Neural crest cell (in vitro differentiated cells): Measurements from ENCODE around the gene LGALS9C. TPM values are rescaled to one million over a fixed set of nuclear protein-coding genes. Genes with fewer than 3 reads are reported as not detected.
"Not testable (repeated sequence)": the region's sequence is repeated elsewhere in the genome, so short reads cannot be mapped to it uniquely, and the experiment has no call there.

Source experiments
- DNase-seq: peaks from one replicate; pipeline ENCODE4 v3.0.0; 2021; ENCODE audit warnings: low read depth, mixed read lengths, low spot score
- H3K27ac Mint-ChIP-seq: one replicate; pipeline ENCODE4 v1.8.0; 2021; ENCODE audit warnings: mild to moderate bottlenecking, mixed read lengths; ENCODE audit not compliant: unreplicated experiment
- H3K27me3 Mint-ChIP-seq: 2 replicates; pipeline ENCODE4 v1.8.0; 2021; ENCODE audit warnings: low read depth, mild to moderate bottlenecking, mixed read lengths
- H3K36me3 Mint-ChIP-seq: 2 replicates; pipeline ENCODE4 v1.8.0; 2021; ENCODE audit warnings: low read depth, mild to moderate bottlenecking, mixed read lengths
- H3K4me1 Mint-ChIP-seq: 2 replicates; pipeline ENCODE4 v1.8.0; 2021; ENCODE audit warnings: mixed read lengths
- H3K4me3 Mint-ChIP-seq: one replicate; pipeline ENCODE4 v1.8.0; 2021; ENCODE audit warnings: mild to moderate bottlenecking, mixed read lengths
- H3K9me3 Mint-ChIP-seq: 2 replicates; pipeline ENCODE4 v1.8.0; 2021; ENCODE audit warnings: mixed read lengths
- total RNA-seq: library from RNA; stranded (reverse); gene quantifications from 2 replicates; pipeline ENCODE4 v1.2.1, GENCODE V29; 2021

The LGALS9C gene
- total RNA-seq, 1 donor from 2014 or later: not detected

DNA sequence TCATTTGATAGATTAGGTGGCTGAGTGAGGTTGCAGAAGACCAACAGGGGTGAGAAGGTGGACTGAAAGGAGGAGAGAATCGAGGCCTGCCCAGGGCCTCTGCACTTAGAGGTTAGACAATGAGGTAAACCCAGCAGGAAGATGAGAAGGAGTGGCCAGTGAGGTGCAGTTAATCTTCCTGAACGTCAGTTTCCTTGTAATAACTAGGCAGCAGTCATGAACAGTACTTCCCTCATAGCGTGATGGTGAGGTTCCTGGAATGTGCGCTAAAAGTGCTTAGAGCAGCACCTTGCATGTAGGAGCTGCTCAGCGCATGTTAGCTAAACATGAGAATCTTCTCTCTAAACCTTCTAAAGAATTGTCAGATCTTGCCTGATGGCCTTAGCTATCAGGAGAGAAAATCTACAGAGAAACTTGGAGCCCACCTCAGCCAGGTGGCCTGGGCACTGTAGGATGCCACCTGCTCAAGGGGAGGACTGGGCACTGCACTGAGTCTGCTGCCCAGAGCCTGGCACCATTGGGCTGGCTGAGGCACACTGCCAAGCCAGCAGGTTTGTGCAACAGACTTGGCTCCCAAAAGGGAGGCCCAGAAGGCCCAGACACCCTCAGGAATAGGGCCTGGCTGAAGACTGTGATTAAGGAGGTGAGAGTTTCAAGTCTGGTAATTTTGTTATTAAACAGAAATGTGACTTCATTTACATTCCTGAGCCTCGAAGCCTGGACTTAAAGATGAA is 10.2 kb upstream of the LGALS9C start:
- not testable (repeated sequence) for H3K9me3 Mint-ChIP-seq, H3K27me3 Mint-ChIP-seq, H3K36me3 Mint-ChIP-seq, H3K4me3 Mint-ChIP-seq, DNase-seq, H3K27ac Mint-ChIP-seq, H3K4me1 Mint-ChIP-seq

DNA sequence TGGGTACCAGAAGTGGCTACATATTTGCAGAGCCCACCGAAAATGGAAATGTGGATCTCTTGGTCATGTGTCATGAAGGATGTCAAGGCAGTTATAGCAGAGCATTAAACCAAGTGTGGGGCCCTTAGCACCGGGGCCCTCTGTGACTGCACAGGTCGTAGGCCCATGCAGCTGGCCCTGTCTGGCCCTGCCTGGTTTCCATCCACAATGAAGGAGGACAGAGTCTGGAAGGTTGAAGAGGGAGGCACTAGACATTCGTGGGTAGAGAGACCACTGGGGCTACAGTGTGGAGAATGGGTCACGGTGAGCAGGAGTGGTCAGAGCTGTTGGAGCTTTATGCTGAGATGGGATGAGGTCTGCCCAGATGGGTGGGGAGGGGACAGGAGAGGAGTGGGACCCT is 9.6 kb upstream of the LGALS9C start:
- not testable (repeated sequence) for H3K9me3 Mint-ChIP-seq, H3K4me1 Mint-ChIP-seq, H3K27ac Mint-ChIP-seq, H3K4me3 Mint-ChIP-seq, H3K27me3 Mint-ChIP-seq, DNase-seq, H3K36me3 Mint-ChIP-seq

DNA sequence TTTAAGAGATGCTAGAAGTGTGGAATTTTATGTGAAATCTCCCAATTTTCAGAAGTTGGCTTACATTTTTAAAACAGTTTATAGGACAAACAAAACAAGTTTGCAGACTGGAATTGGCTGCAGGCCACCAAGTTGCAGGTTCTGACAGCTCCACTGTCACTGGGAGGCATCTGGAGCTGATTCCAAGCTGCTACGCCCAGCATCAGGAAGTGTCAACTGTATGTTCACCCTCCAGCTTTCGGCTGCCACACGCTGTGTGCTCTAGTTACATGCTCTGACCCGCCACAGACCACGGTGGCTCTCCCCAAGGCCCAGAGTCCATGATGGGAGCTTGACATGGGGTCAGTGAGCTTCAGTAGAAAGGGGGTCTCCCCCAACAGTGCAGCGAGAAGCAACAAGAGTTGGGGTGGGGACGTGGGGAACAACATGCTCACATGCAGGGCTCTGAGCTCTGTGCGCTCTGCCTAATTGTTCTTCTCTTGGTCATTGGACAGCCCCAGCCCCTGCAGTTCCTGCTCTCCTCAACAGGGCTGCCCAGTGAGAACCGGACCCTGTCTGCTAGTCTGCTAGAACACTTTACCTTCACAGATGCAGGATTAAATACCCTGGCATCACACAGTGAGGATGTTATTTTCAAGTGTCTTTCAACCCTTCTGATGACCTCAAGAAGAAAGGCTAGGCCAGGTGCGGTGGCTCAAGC is 8.0 kb upstream of the LGALS9C start:
- DNase-seq, H3K36me3 Mint-ChIP-seq, H3K27me3 Mint-ChIP-seq, H3K4me1 Mint-ChIP-seq, H3K4me3 Mint-ChIP-seq, H3K27ac Mint-ChIP-seq, H3K9me3 Mint-ChIP-seq: not testable (repeated sequence)

DNA sequence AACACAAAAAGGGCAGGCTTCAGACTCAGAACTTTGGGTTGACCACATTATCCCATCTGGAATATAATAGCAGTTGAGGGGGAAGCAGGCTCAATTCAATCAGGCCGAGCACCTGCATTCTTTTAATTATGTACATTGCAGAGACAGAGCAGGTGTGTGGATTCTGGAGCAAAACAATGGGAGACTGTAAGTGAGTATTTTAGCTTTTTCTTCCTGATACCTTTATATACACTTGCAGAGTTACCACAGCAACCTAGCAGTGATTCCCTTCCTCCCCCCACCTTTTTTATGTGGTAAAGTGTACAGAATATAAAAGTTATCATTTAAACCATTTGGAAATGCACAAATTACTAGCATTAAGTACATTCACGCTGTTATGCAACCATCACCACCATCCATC is 6.8 kb upstream of the LGALS9C start:
- H3K27ac Mint-ChIP-seq, H3K4me3 Mint-ChIP-seq, H3K27me3 Mint-ChIP-seq, H3K9me3 Mint-ChIP-seq, H3K4me1 Mint-ChIP-seq, H3K36me3 Mint-ChIP-seq, DNase-seq: not testable (repeated sequence)

DNA sequence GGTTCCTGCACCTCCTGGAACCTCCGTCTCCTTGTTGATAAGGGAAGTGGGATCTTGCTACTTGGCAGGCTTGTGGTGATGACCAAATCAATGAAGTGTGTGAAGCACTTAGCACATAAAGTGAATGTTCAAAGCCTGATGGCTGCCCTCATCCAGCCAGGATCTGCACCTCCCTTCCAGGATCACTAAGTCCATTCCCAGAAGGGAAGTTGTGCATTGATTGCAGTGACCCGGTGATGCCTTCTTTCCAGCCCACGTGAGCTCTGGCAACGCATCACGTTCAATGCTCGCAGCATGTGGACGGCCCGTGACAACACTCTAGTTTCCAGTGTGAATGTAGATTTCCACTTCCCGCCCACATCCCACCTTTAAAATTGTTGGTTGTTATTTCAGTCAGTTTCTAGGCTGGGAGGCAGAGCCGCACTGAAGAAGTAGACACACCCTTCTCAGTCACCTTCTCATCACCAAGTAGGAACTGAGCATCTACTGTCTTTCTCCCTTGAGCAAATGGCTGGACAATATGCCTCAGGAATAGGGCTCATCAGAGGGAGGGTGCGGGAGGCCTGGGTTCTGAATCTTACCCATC is 6.2 kb upstream of the LGALS9C start:
- H3K36me3 Mint-ChIP-seq, H3K4me1 Mint-ChIP-seq, DNase-seq, H3K27ac Mint-ChIP-seq, H3K4me3 Mint-ChIP-seq, H3K27me3 Mint-ChIP-seq, H3K9me3 Mint-ChIP-seq: not testable (repeated sequence)

DNA sequence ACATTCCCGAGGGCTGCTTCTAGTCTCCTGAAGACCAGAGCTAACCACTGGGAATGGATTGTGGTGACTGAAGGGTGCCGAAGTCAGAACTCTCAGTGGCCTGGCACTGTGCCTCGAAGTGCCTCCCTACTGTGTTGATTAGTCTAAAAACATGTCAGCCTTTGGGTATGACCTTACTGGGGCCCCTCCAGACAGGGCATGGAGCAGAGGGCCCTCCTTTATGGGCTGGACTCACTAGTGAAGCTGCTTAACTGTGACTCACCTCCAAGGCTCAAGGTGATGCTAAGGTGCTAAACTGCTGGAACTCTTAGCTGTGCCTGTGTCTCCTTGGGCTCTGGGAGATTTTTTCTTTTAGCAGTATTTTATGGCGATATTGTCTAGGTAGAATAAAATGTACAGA is 2.6 kb upstream of the LGALS9C start:
- not testable (repeated sequence) for H3K36me3 Mint-ChIP-seq, H3K27me3 Mint-ChIP-seq, H3K27ac Mint-ChIP-seq, H3K4me1 Mint-ChIP-seq, DNase-seq, H3K9me3 Mint-ChIP-seq, H3K4me3 Mint-ChIP-seq

DNA sequence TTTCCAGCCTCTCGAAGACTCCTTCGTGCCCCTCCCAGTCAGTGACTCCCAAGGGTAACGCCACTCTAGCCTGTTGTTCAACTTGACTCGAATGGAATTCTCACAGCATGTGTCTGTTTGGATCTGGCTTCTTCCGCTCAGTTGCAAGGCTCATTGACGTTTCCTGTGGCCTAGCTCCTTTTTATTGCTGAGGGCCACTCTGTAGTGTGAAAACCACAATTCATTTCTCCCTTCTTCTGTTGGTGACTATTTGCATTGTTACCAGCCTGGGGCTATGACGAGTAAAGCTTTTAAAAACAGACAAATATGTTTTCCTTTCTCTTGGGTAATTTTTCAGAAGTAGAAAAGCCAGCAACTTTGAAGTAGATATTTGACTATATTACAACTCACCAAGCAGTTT is 1.8 kb upstream of the LGALS9C start:
- not testable (repeated sequence) for DNase-seq, H3K36me3 Mint-ChIP-seq, H3K4me3 Mint-ChIP-seq, H3K27ac Mint-ChIP-seq, H3K27me3 Mint-ChIP-seq, H3K4me1 Mint-ChIP-seq, H3K9me3 Mint-ChIP-seq

DNA sequence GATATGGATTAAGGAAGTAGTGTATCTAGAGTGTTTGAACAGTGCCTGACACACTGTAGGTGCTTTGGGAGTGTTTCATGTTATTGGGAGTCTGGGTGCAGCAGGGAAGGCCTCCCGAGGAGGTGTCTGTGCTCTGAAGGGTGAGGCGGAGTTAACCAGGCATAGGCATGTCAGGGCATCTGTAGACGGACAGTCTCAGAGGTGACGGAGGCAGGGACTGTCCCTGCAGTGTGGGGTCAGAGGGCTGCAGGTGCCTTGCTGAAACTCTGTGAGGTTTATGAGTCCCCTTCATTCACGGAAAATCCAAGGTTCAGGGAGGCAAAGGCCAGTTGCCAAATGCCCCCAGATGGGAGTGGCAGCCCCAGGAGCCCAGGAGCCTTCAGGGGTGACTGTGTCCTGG is 778 bp downstream of the LGALS9C start:
- not testable (repeated sequence) for H3K4me3 Mint-ChIP-seq, H3K27me3 Mint-ChIP-seq, H3K4me1 Mint-ChIP-seq, H3K9me3 Mint-ChIP-seq, H3K27ac Mint-ChIP-seq, H3K36me3 Mint-ChIP-seq, DNase-seq

DNA sequence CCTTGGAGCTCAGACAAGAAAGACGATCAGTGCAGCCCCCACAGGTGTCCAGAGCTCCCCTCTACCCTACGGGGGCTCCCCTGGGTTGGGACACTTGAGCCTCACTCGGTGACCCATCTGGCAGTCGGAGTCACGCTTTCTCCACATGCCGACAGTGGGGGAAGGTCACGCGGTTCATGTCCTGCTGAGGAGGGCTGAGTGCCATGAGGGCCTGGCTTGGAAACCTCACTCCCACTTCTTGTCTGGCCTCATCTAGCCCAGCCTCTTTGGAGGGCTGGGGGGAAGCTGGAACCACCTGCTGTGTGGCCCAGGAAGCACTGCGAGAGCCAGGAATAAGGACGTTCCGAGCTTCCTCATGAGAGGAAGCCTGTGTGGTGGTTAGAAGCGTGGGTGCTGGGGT is 1.8 kb downstream of the LGALS9C start:
- H3K27ac Mint-ChIP-seq, H3K9me3 Mint-ChIP-seq, DNase-seq, H3K27me3 Mint-ChIP-seq, H3K4me3 Mint-ChIP-seq, H3K4me1 Mint-ChIP-seq, H3K36me3 Mint-ChIP-seq: not testable (repeated sequence)

DNA sequence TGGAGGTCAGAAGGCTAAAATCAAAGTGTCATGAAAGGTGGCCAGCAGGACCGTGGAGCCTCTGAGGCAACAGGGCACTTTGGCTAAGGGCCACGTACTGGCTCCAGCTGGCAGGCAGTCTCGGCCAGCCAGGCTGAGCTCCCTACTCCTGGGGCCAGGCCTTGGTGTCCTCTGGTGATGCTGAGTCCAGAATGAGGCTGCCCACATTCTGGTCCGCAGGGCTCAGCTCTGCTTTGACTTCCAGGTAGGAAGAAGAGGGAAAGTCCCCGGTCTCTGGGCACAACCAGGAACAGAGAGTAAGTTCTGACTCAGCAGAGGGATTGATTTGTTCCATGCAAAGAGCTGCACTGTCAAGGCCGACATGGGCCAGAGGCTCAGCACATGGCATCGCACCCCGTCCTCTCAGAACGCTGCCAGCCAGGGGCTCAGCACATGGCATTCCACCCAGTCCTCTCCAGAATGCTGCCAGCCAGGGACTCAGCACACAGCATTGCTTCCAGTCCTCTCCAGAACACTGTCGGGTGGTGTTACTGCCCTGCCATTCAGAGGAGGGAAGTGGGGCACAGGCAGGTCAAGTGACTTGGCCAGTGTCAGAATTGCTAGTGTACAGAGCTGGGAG is 2.5 kb downstream of the LGALS9C start:
- not testable (repeated sequence) for DNase-seq, H3K27ac Mint-ChIP-seq, H3K27me3 Mint-ChIP-seq, H3K36me3 Mint-ChIP-seq, H3K9me3 Mint-ChIP-seq, H3K4me1 Mint-ChIP-seq, H3K4me3 Mint-ChIP-seq

DNA sequence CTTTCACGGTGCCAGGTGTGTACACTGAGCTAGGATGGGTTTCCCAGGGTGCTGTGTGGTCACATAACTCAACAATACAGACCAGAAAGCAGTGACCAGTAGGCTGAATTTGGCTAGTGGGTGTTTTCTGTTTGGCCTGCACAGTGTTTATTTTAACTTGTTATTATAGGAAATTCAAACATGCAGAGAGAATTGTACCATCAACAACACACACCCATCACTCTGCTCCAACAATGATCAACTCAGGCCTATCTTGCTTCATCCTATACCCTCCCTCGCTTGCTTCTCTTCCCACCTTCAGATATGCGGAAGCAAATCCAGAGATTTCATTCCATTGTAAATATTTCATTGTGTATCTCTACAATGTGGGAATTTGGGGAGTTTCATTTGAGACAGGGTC is 5.2 kb downstream of the LGALS9C start:
- H3K4me1 Mint-ChIP-seq, H3K27me3 Mint-ChIP-seq, DNase-seq, H3K4me3 Mint-ChIP-seq, H3K36me3 Mint-ChIP-seq, H3K9me3 Mint-ChIP-seq, H3K27ac Mint-ChIP-seq: not testable (repeated sequence)

DNA sequence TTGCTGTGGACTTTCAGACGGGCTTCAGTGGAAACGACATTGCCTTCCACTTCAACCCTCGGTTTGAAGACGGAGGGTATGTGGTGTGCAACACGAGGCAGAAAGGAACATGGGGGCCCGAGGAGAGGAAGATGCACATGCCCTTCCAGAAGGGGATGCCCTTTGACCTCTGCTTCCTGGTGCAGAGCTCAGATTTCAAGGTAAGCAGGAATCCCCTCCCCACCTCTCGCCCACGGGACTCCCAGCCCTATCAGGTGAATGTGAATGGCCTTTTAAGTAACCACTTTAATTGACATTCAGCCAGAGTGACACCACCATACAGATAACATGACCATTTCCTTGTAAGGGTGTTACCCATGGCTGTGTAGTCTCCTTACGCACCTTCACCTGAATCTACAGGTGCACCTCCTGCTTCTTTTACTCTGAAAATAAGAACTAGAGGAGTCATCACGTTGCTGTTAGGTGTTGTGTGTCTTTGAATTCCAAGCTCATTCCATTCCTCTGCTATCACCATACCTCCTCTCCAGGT is 9.4 kb downstream of the LGALS9C start:
- H3K36me3 Mint-ChIP-seq: not testable (repeated sequence)

DNA sequence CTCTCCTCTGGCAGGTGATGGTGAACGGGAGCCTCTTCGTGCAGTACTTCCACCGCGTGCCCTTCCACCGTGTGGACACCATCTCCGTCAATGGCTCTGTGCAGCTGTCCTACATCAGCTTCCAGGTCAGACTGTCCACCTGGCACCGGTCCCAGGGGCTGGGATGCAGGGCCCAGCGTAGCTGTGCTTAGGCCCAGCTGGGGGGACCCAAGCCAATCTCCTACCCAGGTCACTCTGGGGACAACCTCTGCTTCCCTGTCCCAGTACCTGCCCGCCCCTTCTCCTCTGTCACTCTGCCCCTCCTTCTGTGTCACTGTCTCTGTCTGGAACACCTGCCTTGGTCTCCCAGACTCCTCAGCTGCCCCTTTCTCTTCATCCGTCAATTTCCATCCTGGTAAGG is 11.0 kb downstream of the LGALS9C start:
- not testable (repeated sequence) for H3K36me3 Mint-ChIP-seq, H3K4me3 Mint-ChIP-seq, H3K9me3 Mint-ChIP-seq, DNase-seq, H3K4me1 Mint-ChIP-seq, H3K27ac Mint-ChIP-seq, H3K27me3 Mint-ChIP-seq

More for the DNA sequence above, 9.4 kb downstream of the LGALS9C start:
- not testable (repeated sequence) for H3K4me1 Mint-ChIP-seq, DNase-seq, H3K9me3 Mint-ChIP-seq, H3K27ac Mint-ChIP-seq, H3K4me3 Mint-ChIP-seq, H3K27me3 Mint-ChIP-seq
